LoVo (cell line): ENCODE measurements around the gene ABRACL.
"Not testable (repeated sequence)": the region's sequence is repeated elsewhere in the genome, so short reads cannot be mapped to it uniquely, and the experiment has no call there.

Experiments used
- DNase-seq: peaks from one replicate; pipeline ENCODE4 v3.0.0-alpha.2; 2016; ENCODE audit warnings: low spot score

Gene ABRACL

GRCh38 chr6:139028658-139029469, at the start of gene ABRACL:
Gene ABRACL, plus strand, starts transcription at chr6:139028745. Its CDS starts 5,416 bp downstream, at chr6:139034161.
- peak; percentile 85 for DNase-seq

GRCh38 chr6:138979365-138979764, 49.2 kb upstream of the ABRACL start:
- no peak for DNase-seq

GRCh38 chr6:138979813-138980668, 48.5 kb upstream of the ABRACL start:
- DNase-seq: no peak

- DNase-seq: no peak
Observed at GRCh38 chr6:138981416-138981815, 47.1 kb upstream of the ABRACL start.

- DNase-seq: peak; percentile 23
Observed at GRCh38 chr6:138986578-138986977, 42.0 kb upstream of the ABRACL start.

- DNase-seq: no peak
Observed at GRCh38 chr6:138987080-138987642, 41.4 kb upstream of the ABRACL start.

- peak; percentile 90 for DNase-seq
Observed at GRCh38 chr6:138987643-138988468, 40.7 kb upstream of the ABRACL start, which contains the start of gene REPS1. Gene REPS1, minus strand, starts transcription at chr6:138988253. Its CDS starts 571 bp downstream, at chr6:138987682.

GRCh38 chr6:138988469-138988834, 40.1 kb upstream of the ABRACL start:
- no peak for DNase-seq

- DNase-seq: no peak
Observed at GRCh38 chr6:138989098-138989983, 39.2 kb upstream of the ABRACL start.

- DNase-seq: no peak
Observed at GRCh38 chr6:138991206-138991605, 37.3 kb upstream of the ABRACL start.

- DNase-seq: not testable (repeated sequence)
Observed at GRCh38 chr6:138992965-138993364, 35.6 kb upstream of the ABRACL start.

GRCh38 chr6:138993410-138993809, 35.1 kb upstream of the ABRACL start:
- peak; percentile 51 for DNase-seq

- DNase-seq: no peak
Observed at GRCh38 chr6:138996524-138996923, 32.0 kb upstream of the ABRACL start.

- DNase-seq: no peak
Observed at GRCh38 chr6:138997136-138997535, 31.4 kb upstream of the ABRACL start.

- no peak for DNase-seq
Observed at GRCh38 chr6:138999949-139000725, 28.4 kb upstream of the ABRACL start.

GRCh38 chr6:139003751-139004150, 24.8 kb upstream of the ABRACL start:
- no peak for DNase-seq

GRCh38 chr6:139006477-139006876, 22.1 kb upstream of the ABRACL start:
- no peak for DNase-seq

- no peak for DNase-seq
Observed at GRCh38 chr6:139007428-139007827, 21.1 kb upstream of the ABRACL start.

- DNase-seq: no peak
Observed at GRCh38 chr6:139008117-139008516, 20.4 kb upstream of the ABRACL start.

- no peak for DNase-seq
Observed at GRCh38 chr6:139010674-139011073, 17.9 kb upstream of the ABRACL start.
